HG02938 (cell line): ENCODE results near the gene SLC22A31.

ENCODE experiments used
- ATAC-seq: cut with Tn5 transposase; IDR thresholded peaks from one replicate; pipeline ENCODE4 v1.9.1; 2021; ENCODE audit warnings: mild to moderate bottlenecking, moderate library complexity; ENCODE audit not compliant: unreplicated experiment

Gene SLC22A31

DNA sequence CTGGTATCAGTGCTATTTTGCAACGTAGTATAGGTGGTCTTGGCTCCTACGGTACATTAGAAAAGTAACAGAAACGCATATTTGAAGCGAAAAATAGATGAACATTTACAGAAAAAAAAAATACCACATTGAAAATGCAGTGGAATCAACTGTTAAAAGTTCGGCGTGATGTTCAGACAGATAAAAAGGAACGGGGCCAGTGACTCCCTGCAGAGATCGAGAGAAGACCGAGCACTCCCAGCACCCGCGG lies 16.7 kb upstream of the SLC22A31 start:
- no peak for ATAC-seq

GRCh38 chr16:89216315-89217137 lies 16.2 kb upstream of the SLC22A31 start:
- no peak for ATAC-seq

DNA sequence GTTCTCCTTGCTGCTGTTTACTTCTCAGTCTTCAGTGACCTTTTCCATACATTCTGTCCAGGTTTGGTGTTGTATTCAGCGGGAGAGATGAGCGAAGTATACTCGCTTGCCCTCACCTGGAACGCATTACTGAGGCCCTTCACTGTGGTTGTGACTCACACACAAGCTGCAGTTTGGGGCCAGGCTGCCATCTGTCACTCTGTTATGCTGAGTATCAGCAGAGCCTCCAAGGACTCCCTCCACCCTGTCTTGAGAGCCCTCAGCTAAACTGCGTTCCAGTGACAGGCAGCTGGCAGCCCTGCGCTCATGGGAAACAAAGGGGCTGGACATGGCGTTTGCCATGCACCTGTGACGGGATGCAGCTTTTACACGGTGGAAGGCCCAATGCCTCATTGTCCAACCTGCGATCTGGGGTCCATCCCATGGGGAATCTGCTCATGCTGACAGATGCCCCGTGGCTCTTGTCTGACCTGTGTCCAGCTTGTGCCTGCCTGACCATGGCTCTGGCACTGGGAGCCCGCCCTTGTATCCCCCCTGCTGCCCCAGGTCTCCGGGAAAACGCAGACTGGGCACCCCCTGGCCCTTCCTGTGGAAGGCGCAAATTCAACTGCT lies 10.7 kb upstream of the SLC22A31 start:
- no peak for ATAC-seq

DNA sequence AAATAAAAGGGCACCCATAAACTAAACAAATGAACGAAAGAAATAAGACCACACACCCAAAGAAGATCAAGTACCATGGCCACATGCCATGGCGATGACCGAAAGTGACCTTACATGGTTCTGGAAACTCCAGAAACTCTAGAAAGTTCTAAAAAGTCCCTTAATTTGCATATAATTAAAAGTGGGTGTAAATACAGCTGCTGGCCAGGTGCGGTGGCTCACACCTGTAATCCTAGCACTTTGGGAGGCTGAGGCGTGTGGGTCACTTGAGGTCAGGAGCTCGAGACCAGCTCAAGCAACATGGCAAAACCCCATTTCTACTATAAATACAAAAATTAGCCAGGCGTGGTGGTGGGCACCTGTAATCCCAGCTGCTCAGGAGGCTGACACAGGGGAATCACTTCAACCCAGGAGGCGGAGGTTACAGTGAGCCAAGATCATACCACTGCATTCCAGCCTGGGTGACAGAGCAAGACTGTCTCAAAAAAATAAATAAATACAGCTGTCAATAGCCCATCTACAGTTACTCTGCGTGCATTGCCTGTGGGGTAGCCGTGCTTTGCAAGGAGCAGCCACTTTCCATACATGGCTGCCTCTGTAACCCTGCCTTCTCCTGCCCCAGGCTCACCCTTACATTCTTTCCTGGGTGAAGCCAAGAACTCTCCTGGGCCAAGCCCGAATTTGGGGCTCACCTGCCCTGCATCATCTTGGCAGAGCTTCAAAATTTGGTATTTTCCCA lies 10.0 kb upstream of the SLC22A31 start:
- no peak for ATAC-seq

- ATAC-seq: no peak
Measured at GRCh38 chr16:89209522-89210044, 9.2 kb upstream of the SLC22A31 start.

- ATAC-seq: no peak
Measured at GRCh38 chr16:89207993-89208392, 7.7 kb upstream of the SLC22A31 start.

DNA sequence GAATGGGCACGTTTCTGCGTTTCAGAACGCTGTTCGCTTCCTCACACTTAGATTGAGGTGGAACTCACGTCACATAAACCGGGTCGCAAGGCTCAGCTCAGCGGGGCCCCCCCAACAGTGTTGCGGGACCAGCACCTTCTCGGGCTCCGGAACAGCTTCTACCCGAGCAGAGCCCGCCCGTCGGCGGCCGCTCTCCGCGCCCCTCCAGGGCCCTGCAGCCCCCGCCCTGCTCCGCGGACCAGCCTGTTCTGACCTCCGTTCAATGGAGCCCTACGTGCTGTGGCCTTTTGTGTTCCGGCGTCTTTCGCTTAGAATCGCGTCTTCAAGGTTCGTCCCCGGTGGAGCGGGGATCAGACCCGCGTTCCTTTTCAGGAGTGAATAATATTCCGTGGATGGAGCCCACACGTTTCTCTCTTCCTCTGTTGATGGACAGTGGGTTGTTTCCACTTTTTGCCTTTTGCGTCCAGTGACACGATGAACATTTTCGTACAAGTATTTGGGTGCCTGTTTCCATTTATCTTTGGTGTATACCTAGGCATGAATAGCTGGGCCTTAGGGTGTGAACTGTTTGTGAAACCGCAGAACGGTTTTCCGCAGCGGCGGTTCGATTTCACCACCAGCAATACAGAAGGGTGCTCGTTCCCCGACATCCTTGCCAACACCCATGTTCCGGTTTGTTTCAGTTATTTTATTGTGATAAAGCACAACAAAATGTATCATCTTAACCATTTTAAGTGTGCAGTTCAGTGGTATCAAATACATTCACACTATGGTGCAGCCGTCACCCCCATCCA lies 2.3 kb upstream of the SLC22A31 start:
- no peak for ATAC-seq

- ATAC-seq: no peak
Measured at GRCh38 chr16:89201439-89202377, 1.4 kb upstream of the SLC22A31 start.

- no peak for ATAC-seq
Measured at GRCh38 chr16:89200850-89201411, 594 bp upstream of the SLC22A31 start.

DNA sequence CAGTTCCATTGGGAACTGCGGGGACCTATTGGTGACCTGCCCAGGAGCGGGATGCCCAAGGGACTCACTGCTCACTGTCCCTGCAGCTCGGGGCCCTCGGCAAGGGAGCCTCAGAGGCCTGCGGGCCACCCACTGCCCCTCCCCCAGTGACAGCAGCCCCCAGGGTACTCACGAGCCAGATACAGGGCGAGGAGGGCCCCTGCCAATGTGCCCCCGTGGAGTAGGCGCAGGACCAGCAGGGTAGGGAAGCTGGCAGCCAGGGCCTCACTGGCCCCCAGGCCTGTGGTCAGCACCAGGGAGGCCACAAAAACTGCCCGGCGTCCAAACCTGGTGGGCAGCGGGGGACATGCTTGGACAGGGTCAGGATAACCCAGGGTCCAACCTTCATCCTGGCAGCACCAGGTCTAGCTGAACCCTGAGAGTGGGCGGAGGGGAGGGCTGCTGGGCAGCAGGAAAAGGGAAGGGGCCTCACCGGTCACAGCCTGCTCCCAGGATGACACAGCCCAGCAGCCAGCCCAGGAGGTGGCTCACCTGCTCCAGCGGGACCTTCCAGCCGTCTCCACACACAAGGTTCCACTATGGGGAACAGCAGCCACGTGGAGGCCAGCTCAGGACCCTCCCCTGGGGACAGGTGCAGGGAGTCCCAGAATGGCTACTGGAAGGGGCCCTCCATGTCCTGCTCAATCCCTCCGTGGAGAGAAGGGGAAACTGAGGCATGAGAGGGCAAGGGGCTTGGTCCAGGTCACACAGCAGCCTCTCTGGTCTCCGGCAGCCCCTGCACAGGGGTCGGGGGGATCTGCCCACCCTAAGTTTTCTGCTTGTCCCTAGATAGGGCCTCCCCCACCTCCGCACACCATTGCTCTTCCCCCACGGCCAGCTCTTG lies 855 bp downstream of the SLC22A31 start:
- ATAC-seq: no peak

DNA sequence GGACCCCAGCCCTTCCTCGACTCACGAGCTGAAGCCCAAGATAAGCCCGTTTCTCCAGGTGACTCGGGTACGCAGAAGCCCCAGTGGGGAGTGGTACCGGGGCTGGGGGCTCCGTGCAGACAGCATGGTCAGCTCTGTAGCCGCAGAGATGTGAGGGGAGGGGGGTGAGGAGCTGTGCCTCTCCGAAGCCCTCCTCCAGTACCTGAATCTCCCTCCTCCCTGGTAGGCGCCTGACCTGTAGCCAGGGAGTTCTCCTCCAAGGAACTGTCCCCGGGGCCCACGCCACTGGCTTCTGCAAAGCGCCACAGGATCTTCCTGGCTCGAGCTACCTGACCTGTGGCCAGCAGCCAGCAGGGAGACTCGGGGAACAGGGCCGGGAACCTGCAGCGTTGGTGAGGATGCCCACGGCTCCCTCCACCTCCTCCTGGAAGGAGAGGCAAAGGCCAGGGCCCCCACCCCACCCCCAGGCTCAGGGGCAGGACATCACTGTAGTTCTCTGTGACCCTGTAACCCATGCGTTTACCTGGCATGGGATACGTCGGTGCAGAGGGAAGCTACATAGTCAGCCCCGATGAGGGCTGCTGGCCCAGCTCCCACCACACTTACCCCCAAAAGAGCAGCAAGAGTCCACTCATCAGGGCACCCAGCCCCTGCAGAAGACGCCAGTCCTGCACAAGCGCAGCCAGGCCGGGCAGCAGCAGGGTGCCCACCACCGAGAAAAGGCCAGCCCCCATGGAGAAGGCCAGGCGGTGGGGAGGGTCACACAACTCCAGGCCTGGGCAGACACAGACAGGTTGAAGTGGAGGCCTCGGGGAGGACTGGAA lies 1.7 kb downstream of the SLC22A31 start:
- ATAC-seq: no peak

- no peak for ATAC-seq
Measured at GRCh38 chr16:89197633-89198416, 2.5 kb downstream of the SLC22A31 start.

DNA sequence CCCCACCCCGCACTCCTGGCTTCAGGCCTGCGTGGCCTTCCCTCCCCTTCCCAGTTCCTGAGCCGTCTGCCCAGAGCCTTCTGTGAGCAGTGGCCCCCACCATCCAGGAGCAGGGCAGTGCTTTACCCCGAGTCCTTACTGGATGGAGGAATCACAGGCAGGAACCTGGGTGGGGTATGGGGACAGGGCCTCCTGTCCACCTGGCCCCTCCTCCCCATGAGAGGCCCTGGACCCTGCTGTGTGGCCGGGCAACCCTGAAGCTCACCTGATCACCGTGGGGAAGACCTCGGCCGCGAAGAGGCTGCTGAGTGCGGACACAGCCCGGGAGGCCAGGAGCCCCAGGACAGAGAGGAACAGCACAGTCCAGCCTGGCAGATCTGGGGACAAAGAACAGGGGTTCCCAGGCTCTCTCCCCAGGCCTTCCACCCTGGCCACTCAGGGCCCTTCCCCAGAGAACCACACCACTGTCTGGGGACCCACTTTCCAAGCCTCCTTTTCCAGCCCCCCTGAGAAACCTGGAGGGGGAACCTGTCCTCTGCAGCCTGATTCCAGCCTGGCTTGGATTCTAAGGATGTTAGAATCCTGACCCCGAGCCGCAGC lies 3.2 kb downstream of the SLC22A31 start:
- ATAC-seq: no peak

GRCh38 chr16:89195521-89196171 lies 4.7 kb downstream of the SLC22A31 start:
- no peak for ATAC-seq

DNA sequence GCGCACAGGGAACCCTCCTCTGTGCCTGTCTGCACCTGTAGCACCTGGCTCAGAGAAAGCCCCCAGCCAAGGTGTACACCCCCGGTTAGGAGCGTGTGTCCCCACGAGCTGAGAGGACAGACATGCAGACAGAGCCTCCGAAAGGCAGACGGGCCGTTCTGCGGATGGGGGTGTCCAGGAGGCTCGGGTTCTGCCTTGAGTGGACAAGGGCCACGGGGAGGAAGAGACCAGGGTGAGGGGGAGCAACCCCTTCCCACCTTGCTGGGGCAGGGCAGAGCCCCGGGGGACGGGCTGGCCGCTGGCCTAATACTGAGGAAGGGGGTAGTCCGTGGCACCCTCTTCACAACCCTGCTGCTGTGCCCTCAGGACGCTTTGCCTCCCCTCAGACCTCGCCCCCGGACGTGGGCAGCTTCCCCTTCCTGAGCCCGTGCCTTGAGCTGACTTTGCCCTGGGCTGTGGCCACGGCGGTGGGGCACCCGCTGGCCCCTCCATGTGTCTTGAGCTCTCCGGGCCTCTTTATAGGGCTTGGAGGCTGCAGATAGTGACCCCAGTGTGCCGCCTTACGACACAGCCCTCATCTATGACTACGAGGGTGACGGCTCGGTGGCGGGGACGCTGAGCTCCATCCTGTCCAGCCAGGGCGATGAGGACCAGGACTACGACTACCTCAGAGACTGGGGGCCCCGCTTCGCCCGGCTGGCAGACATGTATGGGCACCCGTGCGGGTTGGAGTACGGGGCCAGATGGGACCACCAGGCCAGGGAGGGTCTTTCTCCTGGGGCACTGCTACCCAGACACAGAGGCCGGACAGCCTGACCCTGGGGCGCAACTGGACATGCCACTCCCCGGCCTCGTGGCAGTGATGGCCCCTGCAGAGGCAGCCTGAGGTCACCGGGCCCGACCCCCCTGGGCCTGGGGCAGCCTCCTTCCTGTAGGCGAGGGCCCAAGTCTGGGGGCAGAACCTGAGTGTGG lies 5.7 kb downstream of the SLC22A31 start:
- ATAC-seq: no peak
